ENCODE data around the gene PXMP4. TPM values are rescaled to one million over a fixed set of nuclear protein-coding genes. Genes with fewer than 3 reads are reported as not detected.

The PXMP4 gene
- total RNA-seq, 1 experiment from 2014 or later, result 5.7 TPM

DNA sequence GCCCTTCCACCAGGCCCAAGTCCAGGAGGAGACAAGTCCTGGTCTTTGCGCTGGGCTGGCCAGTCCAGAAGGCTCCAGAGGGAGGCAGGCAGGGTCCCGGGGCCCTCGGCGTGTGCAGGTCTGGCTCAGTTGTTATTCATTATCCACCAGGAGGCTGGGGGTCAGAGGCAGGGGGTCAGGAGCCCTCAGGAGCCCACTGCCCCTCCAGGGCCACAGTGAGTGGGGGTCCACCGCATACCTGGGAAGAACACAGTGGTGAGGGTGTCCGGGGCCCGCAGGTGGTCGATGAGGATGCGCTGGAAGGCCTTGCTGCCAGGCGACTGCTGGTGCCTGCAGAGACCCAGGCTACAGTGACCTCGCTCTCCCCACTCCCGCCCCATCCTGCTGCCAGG is 62.4 kb downstream of the PXMP4 start:
- Histone ChIP-seq H2BK20ac (ENCODE audit: low read depth, low read length, poor library complexity, severe bottlenecking) (no peak overlapping the region), H3K27ac (ENCODE audit: insufficient read length, low read depth, low read length) (no peak overlapping the region), H3K4me2 (ENCODE audit: insufficient read depth, insufficient read length, low read length) (no peak overlapping the region), H3K9me3 (ENCODE audit: control insufficient read depth, low read depth, low read length) (no peaks in the 10 kb centered on the region), H3K4ac (ENCODE audit: low read depth, low read length) (no peak overlapping the region), H3K23ac (ENCODE audit: insufficient read length, low read depth, low read length) (no peak overlapping the region), H4K8ac (replicated peaks; ENCODE audit: insufficient read length, low read depth, low read length) (no peak overlapping the region), H3K4me1 (ENCODE audit: insufficient read depth, low read length) (no peaks in the 10 kb centered on the region), H2BK15ac (ENCODE audit: low read depth, low read length) (no peak overlapping the region), H4K20me1 (ENCODE audit: control insufficient read depth, insufficient read depth, insufficient read length) (no peaks in the 10 kb centered on the region), H2AK5ac (ENCODE audit: insufficient read length, low read length) (no peak overlapping the region), H3K79me2 (ENCODE audit: insufficient read depth, low read length) (no peaks in the 10 kb centered on the region), H3K14ac (ENCODE audit: insufficient read depth, low read length) (no peak overlapping the region), H3K79me1 (ENCODE audit: insufficient read depth, low read depth, low read length, poor library complexity, severe bottlenecking) (no peaks in the 10 kb centered on the region), H3K9ac (ENCODE audit: extremely low read depth, insufficient read length, low read length) (no peak overlapping the region), H3K56ac (ENCODE audit: insufficient read length, low read depth, low read length) (no peak overlapping the region), H3K27me3 (ENCODE audit: insufficient read depth, low read length) (no peaks in the 10 kb centered on the region), H2BK5ac (ENCODE audit: insufficient read length, low read length) (no peak overlapping the region), H4K91ac (ENCODE audit: insufficient read length, low read depth, low read length) (no peak overlapping the region), H3K23me2 (ENCODE audit: insufficient read length, low read depth, low read length, poor library complexity, severe bottlenecking) (peaks cover under 1% of the 10 kb centered on the region), H3T11ph (ENCODE audit: low read length) (no peak overlapping the region), H2BK120ac (ENCODE audit: low read depth, low read length, poor library complexity, severe bottlenecking) (no peak overlapping the region), H2AFZ (ENCODE audit: low read length) (no peak overlapping the region), H3K18ac (ENCODE audit: insufficient read length, low read depth, low read length) (no peak overlapping the region), H2BK12ac (ENCODE audit: insufficient read length, low read depth, low read length) (no peak overlapping the region), H4K5ac (ENCODE audit: insufficient read length, low read depth, low read length) (no peak overlapping the region)
- H3K27ac Mint-ChIP-seq, result no peak overlapping the region
- TF ChIP-seq, protein P1, sequence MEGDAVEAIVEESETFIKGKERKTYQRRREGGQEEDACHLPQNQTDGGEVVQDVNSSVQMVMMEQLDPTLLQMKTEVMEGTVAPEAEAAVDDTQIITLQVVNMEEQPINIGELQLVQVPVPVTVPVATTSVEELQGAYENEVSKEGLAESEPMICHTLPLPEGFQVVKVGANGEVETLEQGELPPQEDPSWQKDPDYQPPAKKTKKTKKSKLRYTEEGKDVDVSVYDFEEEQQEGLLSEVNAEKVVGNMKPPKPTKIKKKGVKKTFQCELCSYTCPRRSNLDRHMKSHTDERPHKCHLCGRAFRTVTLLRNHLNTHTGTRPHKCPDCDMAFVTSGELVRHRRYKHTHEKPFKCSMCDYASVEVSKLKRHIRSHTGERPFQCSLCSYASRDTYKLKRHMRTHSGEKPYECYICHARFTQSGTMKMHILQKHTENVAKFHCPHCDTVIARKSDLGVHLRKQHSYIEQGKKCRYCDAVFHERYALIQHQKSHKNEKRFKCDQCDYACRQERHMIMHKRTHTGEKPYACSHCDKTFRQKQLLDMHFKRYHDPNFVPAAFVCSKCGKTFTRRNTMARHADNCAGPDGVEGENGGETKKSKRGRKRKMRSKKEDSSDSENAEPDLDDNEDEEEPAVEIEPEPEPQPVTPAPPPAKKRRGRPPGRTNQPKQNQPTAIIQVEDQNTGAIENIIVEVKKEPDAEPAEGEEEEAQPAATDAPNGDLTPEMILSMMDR (conservative IDR thresholded peaks at IDR 0.05), result no peak
- no CpG with 5 or more reads among the region's 12 CpGs for WGBS (ENCODE audit: extremely low coverage, insufficient read length, low lambda C conversion rate)
- H3K9me3 Mint-ChIP-seq, result no peaks in the 10 kb centered on the region; a peak in 1 of 5 replicates
- H3K4me3 Mint-ChIP-seq, result no peak overlapping the region
- H3K4me1 Mint-ChIP-seq, result peaks cover 26 to 29% of the 10 kb centered on the region in 2 experiments
- no peaks in the 10 kb centered on the region for H3K27me3 Mint-ChIP-seq (ENCODE audit: low read depth)
- peaks cover 0 to 43% (median 4%) of the 10 kb centered on the region in 3 experiments; a peak in 6 of 7 replicates for H3K36me3 Mint-ChIP-seq (ENCODE audit: insufficient read depth in 1 of 3, low read depth in 3 of 3)
- no peak for DNase-seq
